HG03196 (cell line): ENCODE measurements around the gene OSMR.

Source experiments
- ATAC-seq: cut with Tn5 transposase; IDR thresholded peaks from one replicate; pipeline ENCODE4 v1.9.1; 2021; ENCODE audit not compliant: unreplicated experiment

The OSMR gene

GRCh38 chr5:38871058-38871605, 25.3 kb downstream of the OSMR start:
- no peak for ATAC-seq

GRCh38 chr5:38871790-38872551, 26.2 kb downstream of the OSMR start:
- no peak for ATAC-seq

DNA sequence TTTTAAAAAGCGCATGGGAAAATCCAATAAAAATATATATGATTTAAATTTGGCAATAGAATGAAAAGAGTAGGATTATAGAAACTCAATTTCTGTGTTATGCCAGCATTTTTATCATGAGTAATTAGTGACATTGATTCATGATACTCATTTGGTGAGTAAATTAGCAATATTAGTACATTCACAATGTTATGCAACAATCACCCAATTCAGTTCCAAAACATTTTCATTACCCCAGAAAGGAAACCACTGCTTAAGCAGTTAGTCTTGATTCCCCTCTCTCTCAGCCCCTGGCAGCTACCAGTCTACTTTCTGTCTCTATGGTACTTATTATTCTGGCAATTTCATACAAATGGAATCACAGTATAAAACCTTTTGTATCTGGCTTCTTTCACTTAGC, 27.0 kb downstream of the OSMR start:
- ATAC-seq: no peak

- no peak for ATAC-seq
These were observed 29.2 kb downstream of the OSMR start for GRCh38 chr5:38874948-38875456.

DNA sequence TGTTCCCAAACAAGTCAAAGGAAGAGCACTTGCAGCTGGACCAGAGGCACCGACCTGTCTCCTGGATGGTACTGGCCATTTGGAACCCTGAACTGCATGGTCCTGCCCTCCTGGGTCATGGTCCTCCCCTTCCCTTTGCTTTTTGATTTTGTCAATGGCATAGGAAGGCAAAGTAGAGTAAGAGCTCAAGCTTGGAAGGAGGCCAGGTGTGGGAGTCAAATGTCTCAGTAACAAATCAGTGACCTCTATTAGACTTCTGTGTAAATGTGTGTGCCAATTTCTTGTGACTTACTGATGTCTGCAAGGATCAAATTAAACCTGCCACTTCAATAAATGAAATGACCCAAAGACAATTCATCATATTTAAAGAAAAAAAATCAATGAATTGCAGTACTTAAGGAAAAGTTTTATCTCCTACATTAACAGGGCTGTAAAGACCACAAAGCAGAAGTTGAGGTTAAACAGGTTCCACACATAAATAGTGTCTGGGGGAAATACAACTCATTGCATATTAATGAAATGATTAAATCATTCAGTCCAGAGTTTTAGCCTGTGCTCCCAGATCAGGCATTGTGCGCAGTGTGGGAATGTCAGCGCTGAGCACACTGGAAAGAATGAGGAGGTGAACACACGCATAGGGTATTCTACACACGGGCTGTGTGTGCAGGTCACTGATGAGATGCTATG, 32.7 kb downstream of the OSMR start:
- no peak for ATAC-seq

- ATAC-seq: no peak
These were observed 33.3 kb downstream of the OSMR start for GRCh38 chr5:38879078-38879460.

- ATAC-seq: no peak
These were observed 38.0 kb downstream of the OSMR start for GRCh38 chr5:38883842-38884241.

- no peak for ATAC-seq
These were observed 39.4 kb downstream of the OSMR start for GRCh38 chr5:38885208-38885607.

GRCh38 chr5:38888041-38888440, 42.2 kb downstream of the OSMR start:
- ATAC-seq: no peak

DNA sequence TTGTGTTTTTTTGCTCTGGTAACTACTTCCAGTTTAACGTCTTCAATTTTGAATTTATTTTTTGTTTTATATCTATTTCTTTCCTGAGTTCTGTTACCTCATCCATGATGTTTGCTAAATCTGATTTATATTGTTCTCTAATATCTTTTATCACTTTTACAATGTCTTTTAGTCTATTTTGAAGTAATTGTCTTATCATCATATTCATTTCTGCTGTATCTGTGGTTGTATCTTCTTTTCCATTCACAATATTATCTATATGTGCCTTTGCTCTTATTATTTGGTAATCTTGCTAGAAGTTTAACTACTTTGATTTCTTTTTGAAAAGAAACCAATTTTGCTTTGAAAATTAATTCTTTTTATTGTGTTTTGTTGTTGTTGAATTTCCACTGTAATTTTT, 43.6 kb downstream of the OSMR start:
- no peak for ATAC-seq

DNA sequence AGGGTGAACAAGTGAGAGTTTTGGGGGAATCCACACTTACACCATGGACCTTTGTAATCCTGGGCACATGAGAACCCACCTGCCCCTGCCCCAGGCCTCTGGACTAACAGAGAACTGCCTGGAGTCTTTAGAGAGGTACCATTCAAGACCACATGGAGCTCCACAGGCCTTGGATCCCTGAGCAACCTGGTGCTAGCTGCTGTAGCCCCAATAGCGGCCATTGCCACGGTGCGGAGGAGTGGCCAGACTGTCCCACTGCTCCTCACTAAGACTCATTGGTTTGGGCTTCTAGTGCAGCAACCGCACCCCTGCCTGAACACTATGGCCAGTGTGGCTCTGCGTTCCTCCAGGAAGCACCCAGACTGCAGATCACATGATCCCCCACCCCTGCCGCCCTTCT, 45.8 kb downstream of the OSMR start:
- ATAC-seq: no peak

GRCh38 chr5:38892363-38892762, 46.6 kb downstream of the OSMR start:
- ATAC-seq: no peak

DNA sequence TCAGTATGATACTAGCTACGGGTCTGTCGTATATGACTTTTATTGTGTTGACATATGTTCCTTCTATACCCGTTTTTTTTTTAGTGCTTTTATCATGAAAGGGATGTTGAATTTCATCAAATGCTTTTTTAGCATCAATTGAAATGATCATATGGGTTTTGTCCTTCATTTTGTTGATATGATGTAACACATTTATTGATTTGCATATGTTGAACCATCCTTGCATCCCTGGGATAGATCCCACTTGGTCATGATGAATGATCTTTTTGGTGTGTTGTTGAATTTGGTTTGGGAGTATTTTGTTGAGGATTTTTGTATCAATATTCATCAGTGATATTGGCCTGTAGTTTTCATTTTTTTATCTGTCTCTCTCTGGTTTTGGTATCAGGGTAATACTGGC, 50.9 kb downstream of the OSMR start:
- no peak for ATAC-seq

DNA sequence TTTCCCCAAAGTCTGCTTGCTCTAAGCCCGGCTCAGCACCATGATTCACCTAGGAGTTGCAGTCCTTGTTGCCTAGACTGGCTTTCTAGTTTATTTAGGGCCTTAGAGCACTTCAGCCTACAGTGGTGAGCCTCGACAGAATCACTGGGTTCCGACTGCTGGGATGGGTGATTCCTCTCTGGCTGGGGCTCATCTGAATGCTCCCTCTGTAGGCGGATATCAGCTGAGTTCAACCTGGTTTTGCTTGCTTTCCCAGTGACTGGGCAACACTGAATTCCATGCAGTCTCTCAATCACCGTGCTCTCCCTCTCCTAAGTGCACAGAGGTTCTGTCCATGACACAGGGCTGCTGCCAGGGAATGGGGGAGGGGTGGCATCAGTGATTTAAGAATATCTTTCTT, 54.1 kb downstream of the OSMR start:
- no peak for ATAC-seq

GRCh38 chr5:38905516-38905915, 59.7 kb downstream of the OSMR start:
- ATAC-seq: no peak

- ATAC-seq: no peak
These were observed 60.7 kb downstream of the OSMR start for GRCh38 chr5:38906503-38906902.

GRCh38 chr5:38911933-38912332, 66.1 kb downstream of the OSMR start:
- ATAC-seq: no peak

GRCh38 chr5:38913714-38914113, 67.9 kb downstream of the OSMR start:
- no peak for ATAC-seq

GRCh38 chr5:38916802-38917201, 71.0 kb downstream of the OSMR start:
- no peak for ATAC-seq

- ATAC-seq: no peak
These were observed 75.4 kb downstream of the OSMR start for GRCh38 chr5:38921174-38921573.

DNA sequence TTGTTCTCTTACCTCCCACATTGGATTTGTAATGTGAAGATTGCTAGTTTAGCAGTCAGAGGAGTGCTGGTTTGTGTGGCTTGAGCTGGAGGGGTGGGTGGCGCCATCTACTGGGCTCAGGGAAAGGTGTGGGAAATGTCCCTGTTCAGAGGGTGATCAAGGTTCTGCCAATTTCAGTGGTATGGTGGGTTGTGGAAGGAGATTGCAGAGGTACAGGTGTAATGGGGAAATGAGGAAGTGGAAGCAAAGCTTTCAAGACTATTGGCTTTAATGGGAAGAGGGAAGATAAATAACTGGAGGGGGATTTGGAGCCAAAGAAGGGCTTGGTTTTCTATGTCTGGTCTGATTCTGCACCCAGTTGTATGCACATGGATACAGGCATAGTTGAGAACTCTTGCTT, 76.4 kb downstream of the OSMR start:
- no peak for ATAC-seq
